Lung (tissue), 12 donors: ENCODE results near the gene NRG2. TPM values are rescaled to one million over a fixed set of nuclear protein-coding genes. Genes with fewer than 3 reads are reported as not detected.

Source experiments
- ATAC-seq: fragments of 200-7000 bp; cut with Tn5 transposase; one replicate; pipeline ENCODE4 v1.9.1; 2020; ENCODE audit warnings: moderate number of reproducible peaks; ENCODE audit not compliant: insufficient read depth, low FRiP score
- DNase-seq, 3 donors: peaks; one replicate each; pipeline ENCODE4 v3.0.0-alpha.2; 2013 to 2017
- H3K27ac ChIP-seq, 2 donors: one replicate each; pipeline ENCODE4 v1.5.1; 2013; ENCODE audit warnings: mild to moderate bottlenecking in 2 of 2, moderate library complexity in 2 of 2, control low read depth in 1 of 2, inconsistent platforms in 1 of 2, low read depth in 1 of 2, low read length in 1 of 2
- H3K27me3 ChIP-seq, 3 donors: one replicate each; pipeline ENCODE4 v1.5.1; 2013; ENCODE audit warnings: low read length in 2 of 3; ENCODE audit not compliant: control insufficient read depth in 3 of 3, insufficient read depth in 3 of 3
- H3K36me3 ChIP-seq, 4 donors: one replicate each; pipeline ENCODE4 v1.5.1; 2013; ENCODE audit warnings: low read length in 4 of 4, mild to moderate bottlenecking in 1 of 4, moderate library complexity in 1 of 4; ENCODE audit not compliant: control insufficient read depth in 4 of 4, insufficient read depth in 4 of 4
- H3K4me1 ChIP-seq, 5 donors: one replicate each; pipeline ENCODE4 v1.5.1; 2013; ENCODE audit warnings: low read length in 5 of 5, mild to moderate bottlenecking in 2 of 5, moderate library complexity in 1 of 5; ENCODE audit not compliant: control insufficient read depth in 5 of 5, insufficient read depth in 5 of 5
- H3K4me3 ChIP-seq: one replicate; pipeline ENCODE4 v1.5.1; 2013; ENCODE audit warnings: mild to moderate bottlenecking, control low read depth, moderate library complexity
- H3K9ac ChIP-seq, 2 donors: one replicate each; pipeline ENCODE4 v1.5.1; 2013; ENCODE audit warnings: low read length in 2 of 2, control low read depth in 1 of 2; ENCODE audit not compliant: insufficient read depth in 1 of 2
- H3K9me3 ChIP-seq, 4 donors: one replicate each; pipeline ENCODE4 v1.5.1; 2013; ENCODE audit warnings: low read length in 3 of 4, mild to moderate bottlenecking in 1 of 4, moderate library complexity in 1 of 4; ENCODE audit not compliant: control insufficient read depth in 4 of 4, insufficient read depth in 3 of 4
- CTCF ChIP-seq: IDR thresholded peaks from 2 replicates; pipeline ENCODE4 v1.5.1; 2012; ENCODE audit warnings: mild to moderate bottlenecking; ENCODE audit errors: control extremely low read depth, extremely low read depth
- WGBS, 2 donors: extraction: QIAGEN DNeasy Blood & Tissue Kit; methylation state at CpG; one replicate each; pipeline ENCODE4 v1.1.7; 2013; 5-methylcytosine and 5-hydroxymethylcytosine counted together
- polyA plus RNA-seq, 2 donors: library from polyadenylated mRNA; stranded (reverse); fragments of 200-250 nt; gene quantifications; one replicate each; pipeline ENCODE4 v1.2.1, GENCODE V29; 2013
- total RNA-seq, 2 donors: library from RNA; depleted of rRNA in 1 of 2; stranded (reverse); fragments of >200 nt in 1 of 2; gene quantifications; one replicate each; pipeline ENCODE4 v1.2.1, GENCODE V29; 2014 to 2021
- donor health status: control.
- donor health status: control.
- donor health status: Bipolar disorder and iron deficiency.
- donor health status: healthy.
- donor health status: DM: yes; HTN: yes; CAD: no.

Gene NRG2
- total and polyA plus RNA-seq, 4 donors, result 0.41 to 3.0 (median 1.0) TPM

- no peak for DNase-seq
- H3K27ac ChIP-seq, result no peak overlapping the region
- no peak overlapping the region for H3K4me3 ChIP-seq
- WGBS, 2 donors, result 66 to 81% methylated on average over 3 of the region's 3 CpGs
- ATAC-seq, result no peak
- H3K9me3 ChIP-seq, result no peaks in the 10 kb centered on the region
- H3K9ac ChIP-seq, result no peak overlapping the region
- peaks cover 2 to 36% (median 3%) of the 10 kb centered on the region in 5 donors for H3K4me1 ChIP-seq
- peaks cover 2 to 33% (median 9%) of the 10 kb centered on the region in 3 donors for H3K27me3 ChIP-seq
- peaks cover 0 to 2% (median 0%) of the 10 kb centered on the region in 4 donors for H3K36me3 ChIP-seq
- TF ChIP-seq CTCF, result no peak
Observed at GRCh38 chr5:139901986-139902385, 141.1 kb downstream of the NRG2 start.

- Histone ChIP-seq H3K27me3 (peaks cover 2 to 30% (median 9%) of the 10 kb centered on the region in 3 donors), H3K36me3 (peaks cover 0 to 2% (median 0%) of the 10 kb centered on the region in 4 donors), H3K9me3 (no peaks in the 10 kb centered on the region), H3K9ac (no peak overlapping the region), H3K27ac (no peak overlapping the region), H3K4me1 (peaks cover 3 to 43% (median 6%) of the 10 kb centered on the region in 5 donors), H3K4me3 (no peak overlapping the region)
- 74 to 79% methylated on average over 2 of the region's 2 CpGs for WGBS, 2 donors
- no peak for ATAC-seq
- TF ChIP-seq CTCF, result no peak
- no peak for DNase-seq
Observed at GRCh38 chr5:139901251-139901575, 141.9 kb downstream of the NRG2 start.

- no peak for ATAC-seq
- no peak for TF ChIP-seq CTCF
- DNase-seq, result no peak
- H3K27ac ChIP-seq, result no peak overlapping the region
- 88 to 89% methylated on average over 3 of the region's 3 CpGs for WGBS, 2 donors
- peaks cover 0 to 2% (median 0%) of the 10 kb centered on the region in 4 donors for H3K36me3 ChIP-seq
- peaks cover 2 to 30% (median 9%) of the 10 kb centered on the region in 3 donors for H3K27me3 ChIP-seq
- no peaks in the 10 kb centered on the region for H3K9me3 ChIP-seq
- H3K4me3 ChIP-seq, result no peak overlapping the region
- peaks cover 3 to 49% (median 6%) of the 10 kb centered on the region in 5 donors for H3K4me1 ChIP-seq
- no peak overlapping the region for H3K9ac ChIP-seq
Observed at GRCh38 chr5:139900546-139901250, 142.4 kb downstream of the NRG2 start.
